Measurements from ENCODE around the gene PDE8B.

Gene PDE8B

DNA sequence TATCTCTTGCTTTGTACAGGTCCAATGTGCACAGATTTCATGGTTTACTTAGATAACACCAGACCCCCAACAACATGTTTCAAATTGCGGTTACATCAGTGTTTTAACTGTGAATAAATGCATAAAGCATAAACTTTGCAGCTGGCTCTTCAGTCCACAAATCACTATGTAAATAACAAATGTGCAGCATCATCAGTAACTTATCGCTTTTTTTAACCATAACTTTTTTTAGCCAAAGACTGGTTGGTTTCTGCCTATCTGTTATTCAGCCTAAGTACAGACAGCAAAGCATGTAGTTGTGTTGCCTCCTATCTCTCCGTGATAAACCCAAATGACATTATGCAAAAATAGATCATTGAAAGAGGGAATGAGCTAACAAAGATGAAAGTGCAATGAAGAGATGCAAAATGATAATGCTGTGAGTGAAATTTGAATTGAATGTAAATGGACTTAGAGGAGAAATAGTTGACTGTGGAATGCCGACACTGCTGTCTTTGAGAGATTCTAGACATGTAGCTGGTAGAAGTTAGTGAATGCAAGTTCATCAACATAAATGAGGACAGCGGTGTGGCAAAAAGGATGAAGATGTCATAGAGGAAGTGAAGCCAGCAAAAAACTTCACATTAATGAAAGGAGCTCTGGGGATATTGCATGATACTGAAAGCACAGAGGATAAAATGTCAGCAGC is 108.8 kb downstream of the PDE8B start:
- DNase-seq, result no peak

- DNase-seq, result no peak
These were observed 111.4 kb downstream of the PDE8B start for GRCh38 chr5:77321793-77322394.

- DNase-seq, result no peak
These were observed 111.9 kb downstream of the PDE8B start for GRCh38 chr5:77322406-77322805.

DNA sequence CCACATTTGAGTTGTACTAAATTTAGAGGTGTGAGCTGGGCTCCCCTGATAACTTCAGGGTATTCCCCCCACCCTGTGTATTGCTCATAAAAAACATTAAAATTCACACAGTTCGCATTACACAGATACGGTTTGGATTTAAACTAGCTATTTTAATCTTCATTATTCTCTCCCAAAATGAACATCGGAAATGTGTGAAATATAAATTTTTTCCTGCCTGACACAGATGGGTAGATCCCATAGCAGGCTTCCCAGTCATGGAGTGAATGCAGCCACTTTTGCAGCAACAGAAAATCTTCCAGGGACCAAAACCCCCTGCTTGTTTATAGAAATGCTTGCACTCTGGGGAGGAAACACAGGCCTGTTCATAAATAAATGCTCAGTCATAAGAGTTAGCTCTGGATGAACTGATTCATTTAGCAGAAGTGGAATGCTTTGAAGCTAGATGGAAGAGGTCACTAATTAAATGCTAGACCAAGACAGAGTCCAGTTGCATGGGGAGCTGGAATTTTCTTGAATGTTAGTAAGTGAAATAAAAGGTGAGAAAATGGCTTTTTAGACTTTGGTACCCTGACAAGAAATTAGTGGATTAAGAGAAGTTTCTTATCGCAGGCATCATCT is 115.6 kb downstream of the PDE8B start:
- no peak for DNase-seq

DNA sequence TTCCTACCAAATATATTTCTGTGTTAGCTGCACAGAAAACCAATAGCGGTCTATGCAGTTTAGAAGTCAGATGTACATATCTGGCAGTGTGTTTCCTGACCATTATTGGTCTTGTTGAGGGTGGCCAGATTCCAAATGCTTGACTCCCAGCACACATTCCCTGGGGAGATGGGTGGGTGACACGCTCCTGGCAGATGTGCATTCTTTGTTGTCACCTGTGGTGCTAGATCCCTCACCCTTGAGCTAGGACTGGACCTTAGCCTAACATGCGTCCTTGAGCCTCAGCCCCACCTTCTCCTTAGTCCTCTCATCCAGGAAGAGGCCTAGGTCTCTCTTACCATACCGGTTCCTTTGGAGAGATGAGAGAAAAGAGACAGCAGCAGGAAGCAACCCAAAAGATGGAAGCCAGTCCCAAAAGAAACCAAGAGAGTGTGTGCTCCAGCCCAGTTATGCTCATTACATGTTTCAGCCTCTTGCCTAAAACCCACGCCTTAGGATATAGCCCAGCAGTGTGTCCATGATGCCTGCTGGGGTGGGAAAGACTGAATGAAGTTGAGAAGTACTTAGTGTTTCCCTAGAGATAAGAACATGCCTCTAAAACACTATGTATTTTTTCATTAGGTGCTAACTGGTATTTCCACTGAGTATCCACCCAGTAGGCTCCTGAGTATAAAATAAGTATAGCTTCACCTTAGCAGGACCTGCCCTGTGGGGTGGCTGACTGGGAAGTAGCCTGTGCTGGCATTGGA is 116.7 kb downstream of the PDE8B start:
- no peak for DNase-seq

- no peak for DNase-seq
These were observed 118.6 kb downstream of the PDE8B start for GRCh38 chr5:77328930-77329647.

- DNase-seq, result no peak
These were observed 119.4 kb downstream of the PDE8B start for GRCh38 chr5:77329664-77330430.

GRCh38 chr5:77333036-77333435 is 122.6 kb downstream of the PDE8B start:
- no peak for DNase-seq

DNA sequence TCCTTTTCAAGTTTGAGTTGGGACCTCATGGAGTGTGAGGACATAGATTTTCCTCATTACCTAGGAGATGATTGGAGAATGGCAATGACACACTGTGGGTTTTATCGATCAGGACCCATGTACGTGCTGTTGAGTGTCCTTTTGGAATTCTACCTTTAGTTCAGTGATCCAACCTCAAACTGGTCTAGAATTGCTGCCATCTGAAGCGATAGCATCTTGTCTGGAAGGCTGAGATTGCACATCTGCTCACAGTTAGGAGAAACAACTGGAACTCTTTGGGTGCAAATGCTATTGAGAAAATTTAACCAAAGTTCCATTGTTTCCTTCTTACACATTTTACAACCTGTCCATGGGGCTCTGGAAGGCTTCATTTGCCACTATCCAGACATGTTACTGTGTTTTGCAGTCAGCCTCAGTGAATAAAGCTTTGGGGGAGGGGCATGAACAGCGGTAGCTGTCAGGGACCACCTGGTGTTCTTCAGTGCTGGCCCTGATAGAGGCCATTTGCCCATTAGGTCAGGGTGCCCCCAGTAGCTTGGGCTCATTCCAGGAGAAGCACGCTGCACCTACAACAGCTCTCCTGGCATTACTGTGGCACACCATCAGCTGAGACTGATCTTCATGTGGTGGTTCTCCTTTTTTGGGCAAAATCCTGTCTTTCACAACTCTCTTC is 123.1 kb downstream of the PDE8B start:
- DNase-seq, result no peak

DNA sequence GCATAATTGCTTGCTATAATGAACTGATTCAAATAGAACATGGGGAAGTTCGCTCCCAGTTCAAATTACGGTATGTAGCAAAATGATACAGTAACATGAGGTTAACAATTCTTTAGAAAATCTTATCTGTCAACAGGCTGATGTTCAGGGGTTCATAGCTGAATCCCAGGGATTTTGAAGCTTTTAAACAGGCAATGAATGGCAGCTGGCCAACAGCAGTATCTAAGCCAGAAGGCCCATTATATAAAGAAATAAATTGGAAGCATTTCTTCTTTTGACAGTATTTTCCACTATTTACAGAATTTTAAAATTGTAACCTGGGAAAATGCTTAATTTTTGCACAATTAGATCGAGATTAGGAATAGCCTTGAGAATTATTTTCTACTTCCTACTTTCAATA is 126.8 kb downstream of the PDE8B start:
- no peak for DNase-seq

DNA sequence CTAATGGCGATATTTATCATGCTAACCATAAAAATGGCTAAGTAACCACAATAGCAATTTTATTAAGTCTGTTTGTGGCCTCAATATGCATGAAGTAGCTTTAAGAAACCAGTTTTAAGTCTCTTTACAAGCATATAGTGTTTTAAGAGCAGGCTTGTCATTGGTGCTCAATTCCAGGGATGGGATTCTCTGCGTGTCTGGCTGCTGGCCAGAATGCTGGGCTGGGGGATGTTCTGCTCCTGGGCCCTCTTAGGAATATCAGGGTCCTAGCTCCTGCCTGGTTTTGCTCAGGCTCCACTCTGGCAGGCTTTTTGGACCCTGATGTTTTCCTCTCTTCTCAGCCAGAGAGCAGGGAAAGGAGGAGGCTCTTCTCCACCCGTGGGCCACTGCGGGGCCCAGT is 127.2 kb downstream of the PDE8B start:
- DNase-seq, result no peak

DNA sequence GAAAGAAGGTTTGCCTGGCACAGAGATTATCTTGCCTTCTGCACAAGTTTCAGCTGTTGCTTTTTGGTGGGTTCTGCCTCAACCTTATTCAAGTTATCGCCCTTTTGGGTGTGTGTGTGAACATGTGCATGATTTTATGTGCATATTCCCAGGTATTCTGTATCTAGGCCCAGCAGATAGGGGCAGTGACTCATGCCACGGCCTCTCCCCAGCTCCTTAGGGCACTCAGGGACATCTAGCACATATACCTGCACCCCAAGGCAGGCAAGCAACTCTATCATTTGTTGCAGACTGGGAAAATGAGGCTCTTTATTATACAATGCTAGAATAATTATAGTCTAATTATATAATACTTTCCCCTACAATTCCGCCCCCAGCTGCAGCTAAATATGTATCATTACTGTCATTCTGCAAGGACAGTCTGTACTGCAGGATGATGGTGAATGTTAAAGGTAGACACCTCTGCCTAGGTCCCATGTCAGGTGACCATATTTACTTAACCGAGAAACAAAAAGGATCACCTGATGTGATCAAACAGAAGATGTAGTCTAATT is 128.9 kb downstream of the PDE8B start:
- DNase-seq, result peak in 1 of 56 donors; percentile 13

GRCh38 chr5:77343165-77343564 is 132.7 kb downstream of the PDE8B start:
- no peak for DNase-seq

- DNase-seq, result no peak
These were observed 137.1 kb downstream of the PDE8B start for GRCh38 chr5:77347435-77348098.

GRCh38 chr5:77353251-77353650 is 142.8 kb downstream of the PDE8B start:
- DNase-seq, result no peak

GRCh38 chr5:77354454-77354853 is 144.0 kb downstream of the PDE8B start:
- DNase-seq, result no peak

GRCh38 chr5:77355080-77355479 is 144.6 kb downstream of the PDE8B start:
- no peak for DNase-seq

DNA sequence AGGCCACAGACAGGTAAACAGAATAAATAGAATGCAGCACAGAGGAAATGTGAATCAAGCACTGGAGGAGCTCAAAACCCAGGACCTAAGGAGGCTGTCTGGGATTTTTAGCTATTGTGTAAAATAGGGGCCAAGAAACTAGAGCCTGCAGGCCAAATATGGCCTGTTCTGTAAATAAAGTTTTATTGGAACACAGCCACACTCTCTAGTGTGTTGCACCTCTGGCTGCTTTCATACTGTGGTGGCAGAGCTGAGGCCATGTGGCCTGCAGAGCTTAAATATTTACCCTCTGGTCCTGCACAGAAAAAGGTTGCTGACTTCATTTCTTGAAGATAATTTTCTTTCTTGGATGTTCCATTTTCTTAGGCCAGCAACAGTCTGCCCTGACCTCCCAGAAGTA is 145.3 kb downstream of the PDE8B start:
- DNase-seq, result no peak

- DNase-seq, result no peak
These were observed 146.3 kb downstream of the PDE8B start for GRCh38 chr5:77356740-77357139.

Data from amygdala (tissue), 56 donors.